Natural killer cell (primary cell): Measurements from ENCODE around the gene FAM3C. TPM values are rescaled to one million over a fixed set of nuclear protein-coding genes. Genes with fewer than 3 reads are reported as not detected.

Experiments
- ATAC-seq, 3 donors: fragments of 150-1000 bp in 2 of 3; fragments of 200-7000 bp in 1 of 3; cut with Tn5 transposase; 1 replicate in 1 of 3; 2 replicates in 2 of 3; pipeline ENCODE4 v1.10.0; 2021; ENCODE audit warnings: mild to moderate bottlenecking in 2 of 3, moderate library complexity in 2 of 3
- DNase-seq, 2 donors: peaks; one replicate each; pipeline versions ENCODE4 v3.0.0 to v3.0.0-alpha.2; 2013 to 2021; ENCODE audit warnings: mixed read lengths in 1 of 2
- H3K27ac ChIP-seq: one replicate; pipeline ENCODE4 v1.5.1; 2013; ENCODE audit warnings: mild to moderate bottlenecking, low read length
- H3K27me3 ChIP-seq: one replicate; pipeline ENCODE4 v1.6.1; 2013; ENCODE audit warnings: low read length; ENCODE audit not compliant: control insufficient read depth, insufficient read depth
- H3K36me3 ChIP-seq: one replicate; pipeline ENCODE4 v1.6.1; 2013; ENCODE audit warnings: low read length; ENCODE audit not compliant: control insufficient read depth, insufficient read depth
- H3K4me1 ChIP-seq: one replicate; pipeline ENCODE4 v1.6.1; 2013; ENCODE audit warnings: low read length; ENCODE audit not compliant: control insufficient read depth, insufficient read depth
- H3K4me3 ChIP-seq: one replicate; pipeline ENCODE4 v1.5.1; 2013; ENCODE audit warnings: low read length
- H3K9me3 ChIP-seq: one replicate; pipeline ENCODE4 v1.6.1; 2013; ENCODE audit warnings: low read length; ENCODE audit not compliant: control insufficient read depth, insufficient read depth
- H3K27ac Mint-ChIP-seq, 2 donors: one replicate each; pipeline ENCODE4 v1.8.0; 2022; ENCODE audit warnings: mild to moderate bottlenecking in 2 of 2, mixed read lengths in 2 of 2, moderate library complexity in 1 of 2
- H3K27me3 Mint-ChIP-seq, 2 donors: one replicate each; pipeline ENCODE4 v1.8.0; 2022; ENCODE audit warnings: low read depth in 2 of 2, mixed read lengths in 2 of 2
- H3K36me3 Mint-ChIP-seq: one replicate; pipeline ENCODE4 v1.8.0; 2022; ENCODE audit warnings: mixed read lengths
- H3K4me1 Mint-ChIP-seq, 2 donors: one replicate each; pipeline ENCODE4 v1.8.0; 2022; ENCODE audit warnings: mixed read lengths in 2 of 2
- H3K4me3 Mint-ChIP-seq: one replicate; pipeline ENCODE4 v1.8.0; 2022; ENCODE audit warnings: mild to moderate bottlenecking, moderate library complexity, mixed read lengths
- H3K9me3 Mint-ChIP-seq, 2 donors: one replicate each; pipeline ENCODE4 v1.8.0; 2022; ENCODE audit warnings: mixed read lengths in 2 of 2
- WGBS: methylation state at CpG from one replicate; pipeline ENCODE4 v1.1.7; 2013; ENCODE audit warnings: missing lambda C conversion rate; ENCODE audit not compliant: insufficient coverage; 5-methylcytosine and 5-hydroxymethylcytosine counted together
- intact Hi-C: fragments of 100-400 bp; cut with micrococcal nuclease; formaldehyde crosslinking; loops from one replicate; pipeline ENCODE4 v1.14.2; 2022
- total RNA-seq, 4 donors: library from RNA; stranded (reverse); fragments of 120-200 nt in 1 of 4; gene quantifications; one replicate each; pipeline versions ENCODE4 v1.2.3 to v1.2.4, GENCODE V29; 2013 to 2022
- TF ChIP-seq, protein P1 (sequence below): fragments of 200-600 bp; IDR thresholded peaks from one replicate; pipeline ENCODE4 v1.8.0; 2022; ENCODE audit warnings: antibody characterized with exemption

FAM3C gene
- total RNA-seq, 3 donors from 2014 or later (not counting 1 experiment from before 2014, with no cell fraction given), result 24.3 to 42.1 (median 37.0) TPM

DNA sequence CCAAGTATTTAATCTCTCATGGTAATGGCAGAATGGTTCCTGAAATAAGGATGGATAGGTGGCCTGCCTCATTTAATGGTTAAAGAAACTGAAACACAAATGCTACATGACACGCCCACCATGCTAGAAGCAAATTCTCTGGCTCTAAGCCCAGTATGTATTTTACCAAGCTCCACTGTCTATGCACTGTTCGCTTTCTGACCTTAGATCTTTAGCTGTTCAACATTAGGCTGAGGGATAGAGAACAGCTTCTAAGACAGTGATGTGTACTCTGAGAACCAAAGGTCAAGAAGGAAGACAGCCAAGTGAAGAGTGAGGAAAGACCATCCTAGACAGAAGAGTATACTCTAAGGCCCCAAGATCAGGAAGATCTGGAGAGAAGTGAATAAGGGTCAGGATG lies 26.6 kb downstream of the FAM3C start:
- peak overlapping the region; percentile 69 to 75 for H3K27ac Mint-ChIP-seq
- no peaks in the 10 kb centered on the region for H3K9me3 Mint-ChIP-seq
- H3K4me1 Mint-ChIP-seq, result peaks cover 28 to 43% of the 10 kb centered on the region in 2 donors
- 72% methylated on average over 2 of the region's 2 CpGs for whole genome bisulfite sequencing
- peaks cover 4% of the 10 kb centered on the region for H3K9me3 ChIP-seq
- peaks cover 23% of the 10 kb centered on the region for H3K36me3 ChIP-seq
- TF ChIP-seq, protein P1, sequence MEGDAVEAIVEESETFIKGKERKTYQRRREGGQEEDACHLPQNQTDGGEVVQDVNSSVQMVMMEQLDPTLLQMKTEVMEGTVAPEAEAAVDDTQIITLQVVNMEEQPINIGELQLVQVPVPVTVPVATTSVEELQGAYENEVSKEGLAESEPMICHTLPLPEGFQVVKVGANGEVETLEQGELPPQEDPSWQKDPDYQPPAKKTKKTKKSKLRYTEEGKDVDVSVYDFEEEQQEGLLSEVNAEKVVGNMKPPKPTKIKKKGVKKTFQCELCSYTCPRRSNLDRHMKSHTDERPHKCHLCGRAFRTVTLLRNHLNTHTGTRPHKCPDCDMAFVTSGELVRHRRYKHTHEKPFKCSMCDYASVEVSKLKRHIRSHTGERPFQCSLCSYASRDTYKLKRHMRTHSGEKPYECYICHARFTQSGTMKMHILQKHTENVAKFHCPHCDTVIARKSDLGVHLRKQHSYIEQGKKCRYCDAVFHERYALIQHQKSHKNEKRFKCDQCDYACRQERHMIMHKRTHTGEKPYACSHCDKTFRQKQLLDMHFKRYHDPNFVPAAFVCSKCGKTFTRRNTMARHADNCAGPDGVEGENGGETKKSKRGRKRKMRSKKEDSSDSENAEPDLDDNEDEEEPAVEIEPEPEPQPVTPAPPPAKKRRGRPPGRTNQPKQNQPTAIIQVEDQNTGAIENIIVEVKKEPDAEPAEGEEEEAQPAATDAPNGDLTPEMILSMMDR, result no peak
- H3K4me3 ChIP-seq, result no peak overlapping the region
- H3K36me3 Mint-ChIP-seq, result no peaks in the 10 kb centered on the region
- H3K4me1 ChIP-seq, result peaks cover 21% of the 10 kb centered on the region
- DNase-seq (no peak), ATAC-seq (no peak)
- no peaks in the 10 kb centered on the region for H3K27me3 Mint-ChIP-seq
- H3K27me3 ChIP-seq, result no peaks in the 10 kb centered on the region
- H3K27ac ChIP-seq, result peak overlapping the region; percentile 53
- intact Hi-C loops, result no loop called here
- peak overlapping the region; percentile 52 for H3K4me3 Mint-ChIP-seq

DNA sequence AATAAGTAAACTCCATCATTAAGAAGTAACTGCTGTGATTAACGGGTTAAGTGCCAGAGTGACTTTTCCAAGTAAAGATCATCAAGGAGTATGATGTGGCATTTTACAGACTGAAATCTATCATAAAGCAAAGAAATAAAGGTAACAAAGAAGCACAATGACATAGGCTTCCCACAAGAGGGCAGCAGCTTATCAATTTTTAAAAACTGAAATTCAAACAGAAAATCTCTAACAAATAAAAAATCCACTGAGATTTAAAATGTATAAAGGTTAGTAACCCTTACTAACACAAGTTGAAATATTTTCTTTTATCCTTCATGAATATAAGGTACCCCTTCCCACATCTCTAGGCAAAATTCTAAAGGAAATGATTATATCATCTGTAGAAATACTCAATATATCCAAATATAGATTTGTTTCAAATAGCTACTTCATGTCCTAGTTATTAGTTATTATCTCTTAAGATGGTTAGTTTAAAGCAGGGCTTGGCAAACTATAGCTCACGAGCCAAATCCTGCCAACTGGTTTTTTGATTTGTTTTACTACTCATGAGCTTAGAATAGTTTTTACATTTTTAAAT lies 29.2 kb downstream of the FAM3C start:
- peaks cover 12 to 28% of the 10 kb centered on the region in 2 donors for H3K4me1 Mint-ChIP-seq
- Histone ChIP-seq H3K27ac (no peak overlapping the region), H3K36me3 (peaks cover 37% of the 10 kb centered on the region), H3K27me3 (no peaks in the 10 kb centered on the region), H3K4me1 (peaks cover 12% of the 10 kb centered on the region), H3K9me3 (no peaks in the 10 kb centered on the region), H3K4me3 (no peak overlapping the region)
- DNase-seq, result peak in 1 of 2 donors; percentile 74
- no peaks in the 10 kb centered on the region for H3K9me3 Mint-ChIP-seq
- WGBS, result 78% methylated on average over 1 of the region's 2 CpGs
- intact Hi-C loops, result loop anchor here (1.0 to 2.0 kb wide), 3 partner anchors 29 to 628 kb away; partner anchors contain the start of gene FAM3C
- H3K36me3 Mint-ChIP-seq, result no peaks in the 10 kb centered on the region
- H3K4me3 Mint-ChIP-seq, result no peak overlapping the region
- H3K27ac Mint-ChIP-seq, result peak overlapping the region in 1 of 2 donors; percentile 69
- ATAC-seq, result peak; percentile 52 to 80 (median 54)
- TF ChIP-seq, protein P1, result peak; percentile 87
- no peaks in the 10 kb centered on the region for H3K27me3 Mint-ChIP-seq

DNA sequence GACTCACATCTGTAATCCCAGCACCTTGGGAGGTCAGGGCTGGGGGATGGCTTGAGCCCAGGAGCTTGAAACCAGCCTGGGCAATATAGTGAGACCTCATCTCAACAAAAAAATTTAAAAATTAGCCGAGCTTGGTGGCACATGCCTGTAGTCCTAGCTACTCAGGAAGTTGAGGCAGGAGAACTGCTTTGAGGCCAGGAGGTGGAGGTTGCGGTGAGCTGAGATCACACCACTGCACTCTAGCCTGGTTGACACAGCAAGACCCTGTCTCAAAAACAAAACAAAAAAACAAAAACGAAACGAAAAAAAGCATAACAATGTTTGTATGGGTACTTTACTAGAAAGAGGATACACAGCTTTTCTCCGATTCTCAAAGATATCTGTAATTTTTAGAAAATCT lies 35.5 kb downstream of the FAM3C start:
- Histone ChIP-seq H3K36me3 (peaks cover 57% of the 10 kb centered on the region), H3K4me1 (no peaks in the 10 kb centered on the region), H3K4me3 (no peak overlapping the region), H3K9me3 (no peaks in the 10 kb centered on the region), H3K27me3 (no peaks in the 10 kb centered on the region), H3K27ac (no peak overlapping the region)
- H3K4me3 Mint-ChIP-seq, result peak overlapping the region; percentile 79
- ATAC-seq (peak; percentile 39 to 85 (median 83)), DNase-seq (peak; percentile 20 to 43)
- TF ChIP-seq, protein P1, result no peak
- peak overlapping the region; percentile 84 to 88 for H3K27ac Mint-ChIP-seq
- no peaks in the 10 kb centered on the region for H3K27me3 Mint-ChIP-seq
- H3K9me3 Mint-ChIP-seq, result no peaks in the 10 kb centered on the region
- peaks cover 10% of the 10 kb centered on the region for H3K36me3 Mint-ChIP-seq
- WGBS, result 66% methylated on average over 2 of the region's 5 CpGs
- H3K4me1 Mint-ChIP-seq, result peaks cover 5 to 7% of the 10 kb centered on the region in 2 donors
- intact Hi-C loops, result no loop called here

DNA sequence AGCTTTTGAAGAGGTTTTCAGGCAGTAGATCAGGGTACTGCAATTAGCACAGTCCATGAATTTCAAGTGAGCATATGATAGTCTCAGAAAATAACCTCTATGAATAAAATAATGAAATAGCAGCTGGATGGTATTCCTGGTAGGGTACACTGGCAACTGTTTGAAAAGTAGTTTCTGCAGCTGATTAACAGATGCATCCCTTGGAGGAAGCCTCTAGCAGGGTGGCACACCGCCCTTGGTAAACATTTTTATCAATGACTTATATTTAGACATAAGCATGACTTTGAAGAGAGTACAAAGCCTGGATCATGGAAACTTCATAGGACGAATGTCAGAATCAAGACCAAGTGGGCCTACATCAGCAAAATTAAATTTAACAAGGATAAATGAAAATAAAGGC lies 40.5 kb downstream of the FAM3C start:
- no peaks in the 10 kb centered on the region for H3K4me1 ChIP-seq
- TF ChIP-seq, protein P1, result no peak
- H3K9me3 ChIP-seq, result no peaks in the 10 kb centered on the region
- 100% methylated on average over 1 of the region's 2 CpGs for WGBS
- Mint-ChIP-seq H3K27me3 (no peaks in the 10 kb centered on the region), H3K4me3 (no peak overlapping the region), H3K27ac (peak overlapping the region in 1 of 2 donors; percentile 25), H3K36me3 (peaks cover 17% of the 10 kb centered on the region), H3K4me1 (peaks cover 0 to 9% of the 10 kb centered on the region in 2 donors), H3K9me3 (no peaks in the 10 kb centered on the region)
- peaks cover 49% of the 10 kb centered on the region for H3K36me3 ChIP-seq
- no peak for ATAC-seq
- H3K27me3 ChIP-seq, result no peaks in the 10 kb centered on the region
- DNase-seq, result no peak
- intact Hi-C loops, result no loop called here
- no peak overlapping the region for H3K27ac ChIP-seq
- no peak overlapping the region for H3K4me3 ChIP-seq
